Ascending aorta (tissue), 2 donors: ENCODE measurements around the gene USP17L29. TPM values are rescaled to one million over a fixed set of nuclear protein-coding genes. Genes with fewer than 3 reads are reported as not detected.
A peak's percentile ranks its signal among the peaks of the same experiment; 100 is the strongest.
"Not testable (repeated sequence)": the region's sequence is repeated elsewhere in the genome, so short reads cannot be mapped to it uniquely, and the experiment has no call there.

Source experiments
- DNase-seq, 2 donors: peaks; one replicate each; pipeline ENCODE4 v3.0.0-alpha.2; 2019; ENCODE audit warnings: low spot score in 2 of 2
- H3K27ac ChIP-seq, 2 donors: fragments of 200-600 bp; sonication (generic); one replicate each; pipeline ENCODE4 v1.5.1; 2016 to 2017; ENCODE audit warnings: mild to moderate bottlenecking in 1 of 2
- H3K27me3 ChIP-seq: fragments of 200-600 bp; sonication (generic); one replicate; pipeline ENCODE4 v1.5.1; 2017
- H3K36me3 ChIP-seq, 2 donors: fragments of 200-600 bp; sonication (generic); one replicate each; pipeline ENCODE4 v1.5.1; 2016
- H3K4me1 ChIP-seq, 2 donors: fragments of 200-600 bp; sonication (generic); one replicate each; pipeline ENCODE4 v1.5.1; 2016 to 2017; ENCODE audit warnings: mild to moderate bottlenecking in 1 of 2
- H3K4me3 ChIP-seq, 2 donors: fragments of 200-600 bp; sonication (generic); one replicate each; pipeline ENCODE4 v1.5.1; 2016 to 2017; ENCODE audit warnings: mild to moderate bottlenecking in 1 of 2
- H3K9me3 ChIP-seq, 2 donors: fragments of 200-600 bp; sonication (generic); one replicate each; pipeline ENCODE4 v1.5.1; 2016
- CTCF ChIP-seq, 3 experiments: fragments of 200-600 bp in 2 of 3; fragments of 450-650 bp in 1 of 3; sonication (generic) in 2 of 3; IDR thresholded peaks; one replicate each; pipeline ENCODE4 v1.5.1; 2016 to 2019; ENCODE audit warnings: antibody characterized with exemption in 3 of 3, mild to moderate bottlenecking in 1 of 3, moderate library complexity in 1 of 3
- intact Hi-C: fragments of 100-400 bp; cut with DNase I; formaldehyde crosslinking; loops from one replicate; pipeline ENCODE4 v1.15.1; 2023
- total RNA-seq: library from RNA; depleted of rRNA; stranded (reverse); fragments of >200 nt; gene quantifications from one replicate; pipeline ENCODE4 v1.1.0, GENCODE V29; 2016

The USP17L29 gene
- total RNA-seq, 1 donor from 2014 or later, result not detected

DNA sequence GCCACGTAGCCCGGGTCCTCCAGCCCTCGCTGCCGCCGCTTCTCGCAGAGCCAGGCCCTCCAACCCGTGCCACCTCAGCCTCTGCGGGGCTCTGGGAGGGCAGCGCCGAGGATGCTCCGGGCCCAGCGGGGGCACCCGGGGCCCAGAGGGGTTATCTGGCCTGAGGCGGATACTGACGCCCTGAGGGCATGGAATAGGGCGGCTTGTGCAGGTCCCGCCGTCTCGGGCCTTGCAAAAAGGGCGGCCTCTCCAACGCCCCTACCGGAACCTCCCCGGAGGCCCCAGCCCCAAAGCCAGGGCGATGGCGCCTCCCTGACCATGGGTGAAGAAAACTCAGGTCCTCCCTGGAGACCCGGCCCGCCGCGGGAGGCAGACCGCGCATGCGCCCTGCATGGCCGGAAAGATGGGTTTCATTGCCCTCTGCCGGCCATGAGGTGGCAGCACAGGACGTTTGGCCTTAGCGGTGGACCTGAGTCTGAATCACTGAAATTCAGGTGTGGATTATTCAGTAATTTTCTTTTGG, 27.6 kb downstream of the USP17L29 start:
- H3K36me3 ChIP-seq, H3K9me3 ChIP-seq, H3K27me3 ChIP-seq, H3K4me1 ChIP-seq, intact Hi-C loops, H3K27ac ChIP-seq: not testable (repeated sequence)
- peak in 1 of 2 donors; percentile 71 for DNase-seq
- H3K4me3 ChIP-seq, result peak overlapping the region in 1 of 2 donors; percentile 54
- peak in 2 of 3 experiments; percentile 38 to 51 for TF ChIP-seq CTCF (IDR thresholded peaks at IDR 0.05)

DNA sequence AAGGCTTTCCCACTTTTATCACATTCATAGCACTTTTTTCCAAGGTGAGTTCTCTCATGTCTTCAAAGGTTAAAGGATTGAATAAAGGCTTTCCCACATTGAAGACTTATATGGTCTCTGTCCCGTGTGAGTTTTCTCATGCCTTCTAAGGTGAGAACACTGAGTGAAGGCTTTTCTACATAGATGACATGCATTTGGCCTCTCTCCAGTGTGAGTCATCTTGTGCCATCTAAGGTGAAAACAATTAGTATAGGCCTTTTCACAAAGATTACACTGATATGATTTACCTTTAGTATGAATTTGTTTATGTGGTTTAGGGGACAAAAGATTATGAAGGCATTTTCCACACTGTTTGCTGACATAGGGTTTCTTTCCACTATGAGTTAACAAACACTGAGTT, 30.7 kb downstream of the USP17L29 start:
- Histone ChIP-seq H3K27me3 (no peaks in the 10 kb centered on the region), H3K4me3 (no peak overlapping the region), H3K9me3 (no peaks in the 10 kb centered on the region), H3K27ac (no peak overlapping the region), H3K4me1 (no peaks in the 10 kb centered on the region), H3K36me3 (no peaks in the 10 kb centered on the region)
- DNase-seq, result no peak
- intact Hi-C loops, result no loop called here
- no peak for TF ChIP-seq CTCF (IDR thresholded peaks at IDR 0.05)

DNA sequence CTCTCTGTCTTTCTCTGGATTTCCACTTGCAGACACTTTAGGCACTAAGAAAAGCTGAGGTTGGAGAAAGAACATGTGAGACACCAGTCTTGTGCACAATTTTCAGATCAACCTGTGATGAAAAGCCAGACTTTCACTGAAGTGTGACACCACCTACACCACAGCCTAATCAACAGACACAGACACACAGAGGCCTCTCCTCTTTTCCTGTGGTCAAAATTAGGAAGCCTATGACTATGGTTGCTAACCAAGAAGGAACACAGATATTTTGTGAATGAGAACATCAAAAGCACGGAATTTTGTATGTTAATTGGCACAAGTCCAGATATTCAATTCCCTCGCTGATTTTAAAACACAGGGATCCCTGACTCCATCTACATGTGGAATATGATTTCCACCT, 35.6 kb downstream of the USP17L29 start:
- H3K4me3 ChIP-seq, DNase-seq, H3K4me1 ChIP-seq, H3K27me3 ChIP-seq, H3K27ac ChIP-seq, H3K36me3 ChIP-seq, H3K9me3 ChIP-seq, intact Hi-C loops: not testable (repeated sequence)

Other genes starting within 250 kb of the USP17L29 start
- gene FAM90A26, start 183.2 kb upstream of the USP17L29 start, total RNA-seq, result not detected
- not detected for gene USP17L10, start 143.0 kb upstream of the USP17L29 start, total RNA-seq
- gene USP17L11, start 138.2 kb upstream of the USP17L29 start, total RNA-seq, result not detected
- not detected for gene USP17L12, start 133.5 kb upstream of the USP17L29 start, total RNA-seq
- not detected for gene USP17L13, start 128.7 kb upstream of the USP17L29 start, total RNA-seq
- not detected for gene USP17L15, start 119.3 kb upstream of the USP17L29 start, total RNA-seq
- gene USP17L17, start 109.8 kb upstream of the USP17L29 start, total RNA-seq, result not detected
- gene USP17L18, start 105.0 kb upstream of the USP17L29 start, total RNA-seq, result not detected
- not detected for gene USP17L19, start 100.3 kb upstream of the USP17L29 start, total RNA-seq
- gene USP17L20, start 95.5 kb upstream of the USP17L29 start, total RNA-seq, result not detected
- not detected for gene USP17L21, start 90.8 kb upstream of the USP17L29 start, total RNA-seq
- gene USP17L22, start 86.0 kb upstream of the USP17L29 start, total RNA-seq, result not detected
- not detected for gene USP17L24, start 28.5 kb upstream of the USP17L29 start, total RNA-seq
- gene USP17L25, start 23.7 kb upstream of the USP17L29 start, total RNA-seq, result not detected
- gene USP17L26, start 19.0 kb upstream of the USP17L29 start, total RNA-seq, result not detected
- gene USP17L5, start 14.2 kb upstream of the USP17L29 start, total RNA-seq, result not detected
- gene USP17L27, start 9.5 kb upstream of the USP17L29 start, total RNA-seq, result not detected
- gene USP17L28, start 4.7 kb upstream of the USP17L29 start, total RNA-seq, result not detected
- not detected for gene USP17L30, start 9.5 kb downstream of the USP17L29 start, total RNA-seq
- not detected for gene DEFB131A, start 90.8 kb downstream of the USP17L29 start, total RNA-seq